ENCODE data around the gene GUCA2A.
"Not testable (repeated sequence)": the region's sequence is repeated elsewhere in the genome, so short reads cannot be mapped to it uniquely, and the experiment has no call there.

The GUCA2A gene

GRCh38 chr1:42164551-42165420 lies at the start of gene GUCA2A:
Gene GUCA2A, minus strand, starts transcription at chr1:42164745. Its CDS starts 33 bp downstream, at chr1:42164712.
- no peak for DNase-seq

GRCh38 chr1:42211224-42211623 lies 46.7 kb upstream of the GUCA2A start:
- DNase-seq: no peak

- DNase-seq: no peak
Observed at GRCh38 chr1:42210421-42211133, 46.0 kb upstream of the GUCA2A start.

GRCh38 chr1:42209526-42210251 lies 45.1 kb upstream of the GUCA2A start:
- no peak for DNase-seq

GRCh38 chr1:42206930-42207329 lies 42.4 kb upstream of the GUCA2A start:
- not testable (repeated sequence) for DNase-seq

- DNase-seq: no peak
Observed at GRCh38 chr1:42206164-42206563, 41.6 kb upstream of the GUCA2A start.

GRCh38 chr1:42201986-42202385 lies 37.4 kb upstream of the GUCA2A start:
- DNase-seq: no peak

GRCh38 chr1:42198251-42198650 lies 33.7 kb upstream of the GUCA2A start:
- DNase-seq: no peak

GRCh38 chr1:42195841-42196240 lies 31.3 kb upstream of the GUCA2A start:
- DNase-seq: no peak

- DNase-seq: no peak
Observed at GRCh38 chr1:42192106-42192505, 27.6 kb upstream of the GUCA2A start.

- DNase-seq: no peak
Observed at GRCh38 chr1:42191319-42191718, 26.8 kb upstream of the GUCA2A start.

GRCh38 chr1:42189931-42190853 lies 25.6 kb upstream of the GUCA2A start:
- no peak for DNase-seq

- no peak for DNase-seq
Observed at GRCh38 chr1:42186152-42186551, 21.6 kb upstream of the GUCA2A start.

- no peak for DNase-seq
Observed at GRCh38 chr1:42184616-42185015, 20.1 kb upstream of the GUCA2A start.

- no peak for DNase-seq
Observed at GRCh38 chr1:42183957-42184268, 19.4 kb upstream of the GUCA2A start.

- DNase-seq: no peak
Observed at GRCh38 chr1:42183210-42183956, 18.8 kb upstream of the GUCA2A start.

- DNase-seq: no peak
Observed at GRCh38 chr1:42181687-42182086, 17.1 kb upstream of the GUCA2A start.

GRCh38 chr1:42179900-42180329 lies 15.4 kb upstream of the GUCA2A start:
- no peak for DNase-seq

- no peak for DNase-seq
Observed at GRCh38 chr1:42179275-42179674, 14.7 kb upstream of the GUCA2A start.

- no peak for DNase-seq
Observed at GRCh38 chr1:42178249-42178648, 13.7 kb upstream of the GUCA2A start.

GRCh38 chr1:42177541-42177981 lies 13.0 kb upstream of the GUCA2A start:
- DNase-seq: no peak

Measured in CD4-positive, alpha-beta T cell treated with Interleukin-17A for 1 hour (primary cell).